GM23338 (cell line): ENCODE measurements around the gene TEX14.

Experiments used
- CREB1 ChIP-seq: fragments of 250-450 bp; sonication (Bioruptor Pico); IDR thresholded peaks from 2 replicates; pipeline ENCODE4 v1.5.0; 2020; ENCODE audit warnings: low read depth, mild to moderate bottlenecking, moderate library complexity
- CTCF ChIP-seq, 2 experiments: fragments of 200-600 bp in 1 of 2; sonication (generic) in 1 of 2; conservative IDR thresholded peaks; 2 replicates each; pipeline versions ENCODE4 v1.5.1 to v1.6.1; 2016 to 2017; ENCODE audit warnings: antibody characterized with exemption in 2 of 2, low read depth in 2 of 2, mild to moderate bottlenecking in 2 of 2, moderate library complexity in 1 of 2
- ETS1 ChIP-seq: IDR thresholded peaks from 2 replicates; pipeline ENCODE4 v1.6.1; 2016; ENCODE audit warnings: antibody characterized with exemption
- EZH2 ChIP-seq: fragments of 200-600 bp; sonication (generic); IDR thresholded peaks from one replicate; pipeline ENCODE4 v1.8.0; 2017; ENCODE audit warnings: antibody characterized with exemption, mild to moderate bottlenecking, low read depth; ENCODE audit not compliant: unreplicated experiment
- EZH2phosphoT487 ChIP-seq: fragments of 200-600 bp; sonication (generic); IDR thresholded peaks from one replicate; pipeline ENCODE4 v1.8.1; 2018; ENCODE audit warnings: antibody characterized with exemption; ENCODE audit not compliant: unreplicated experiment
- JUNB ChIP-seq: IDR thresholded peaks from one replicate; pipeline ENCODE4 v1.6.1; 2016; ENCODE audit warnings: antibody characterized with exemption; ENCODE audit not compliant: unreplicated experiment
- NANOG ChIP-seq: IDR thresholded peaks from 2 replicates; pipeline ENCODE4 v1.6.1; 2016; ENCODE audit warnings: antibody characterized with exemption, borderline replicate concordance
- POLR2AphosphoS5 ChIP-seq: IDR thresholded peaks from 2 replicates; pipeline ENCODE4 v1.6.1; 2016; ENCODE audit warnings: antibody characterized with exemption, low read depth
- REST ChIP-seq: IDR thresholded peaks from one replicate; pipeline ENCODE4 v1.6.1; 2018; ENCODE audit warnings: antibody characterized with exemption; ENCODE audit not compliant: unreplicated experiment
- STAT1 ChIP-seq: IDR thresholded peaks from one replicate; pipeline ENCODE4 v1.6.1; 2016; ENCODE audit warnings: antibody characterized with exemption; ENCODE audit not compliant: unreplicated experiment
- ZNF331 ChIP-seq: fragments of 250-450 bp; sonication (Bioruptor Pico); IDR thresholded peaks from 2 replicates; pipeline ENCODE4 v1.5.0; 2020; ENCODE audit warnings: low read depth, mild to moderate bottlenecking, moderate library complexity
- ZNF462 ChIP-seq: fragments of 250-450 bp; sonication (Bioruptor Pico); IDR thresholded peaks from 2 replicates; pipeline ENCODE4 v1.5.0; 2020; ENCODE audit warnings: mild to moderate bottlenecking, moderate library complexity

- TF ChIP-seq CTCF (conservative IDR thresholded peaks at IDR 0.05; ENCODE audit: low read depth in 2 of 2): no peak
- no peak for TF ChIP-seq POLR2AphosphoS5
- TF ChIP-seq ETS1: no peak
- no peak for TF ChIP-seq EZH2
- TF ChIP-seq ZNF462 (CRISPR knock-in tag): no peak
- TF ChIP-seq REST: no peak
- TF ChIP-seq EZH2phosphoT487: no peak
- no peak for TF ChIP-seq ZNF331 (CRISPR knock-in tag)
- TF ChIP-seq CREB1 (CRISPR knock-in tag): no peak
- no peak for TF ChIP-seq STAT1
- TF ChIP-seq JUNB: no peak
- no peak for TF ChIP-seq NANOG
These were observed 106.3 kb downstream of the TEX14 start for GRCh38 chr17:58585554-58585953.
